Peyer's patch (tissue), 4 donors: ENCODE measurements around the gene INPP5A.

ENCODE experiments used
- POLR2A ChIP-seq, 2 donors: fragments of 450-650 bp; IDR thresholded peaks; one replicate each; pipeline ENCODE4 v1.5.1; 2017; ENCODE audit warnings: antibody characterized with exemption in 2 of 2, mild to moderate bottlenecking in 2 of 2, moderate library complexity in 2 of 2
- TF ChIP-seq, protein P1 (sequence below), 6 experiments: fragments of 450-650 bp in 4 of 6; fragments of 200-600 bp in 2 of 6; sonication (generic) in 1 of 6; IDR thresholded peaks; one replicate each; pipeline ENCODE4 v1.5.1; 2017 to 2019; ENCODE audit warnings: antibody characterized with exemption in 6 of 6, mild to moderate bottlenecking in 3 of 6, moderate library complexity in 1 of 6

DNA sequence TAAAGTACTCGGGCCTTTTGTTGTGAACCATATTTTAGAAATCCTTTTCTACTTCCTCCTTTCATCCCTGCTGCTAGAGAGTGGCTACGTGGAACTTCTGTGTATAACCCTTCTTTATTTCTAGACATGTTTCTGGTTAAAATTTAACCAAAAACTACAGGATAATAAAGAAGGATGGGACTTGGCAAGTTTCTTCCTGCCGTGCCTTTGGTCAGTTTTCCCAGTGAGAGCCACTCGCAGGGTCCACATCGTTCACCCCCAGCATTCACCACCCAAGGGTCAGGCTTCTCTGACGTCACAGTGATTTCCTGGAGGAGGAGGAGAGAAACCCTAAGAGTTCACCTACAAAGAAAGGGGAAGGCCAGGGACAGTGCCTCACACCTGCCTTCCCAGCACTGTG lies 203.0 kb downstream of the INPP5A start:
- TF ChIP-seq, protein P1, sequence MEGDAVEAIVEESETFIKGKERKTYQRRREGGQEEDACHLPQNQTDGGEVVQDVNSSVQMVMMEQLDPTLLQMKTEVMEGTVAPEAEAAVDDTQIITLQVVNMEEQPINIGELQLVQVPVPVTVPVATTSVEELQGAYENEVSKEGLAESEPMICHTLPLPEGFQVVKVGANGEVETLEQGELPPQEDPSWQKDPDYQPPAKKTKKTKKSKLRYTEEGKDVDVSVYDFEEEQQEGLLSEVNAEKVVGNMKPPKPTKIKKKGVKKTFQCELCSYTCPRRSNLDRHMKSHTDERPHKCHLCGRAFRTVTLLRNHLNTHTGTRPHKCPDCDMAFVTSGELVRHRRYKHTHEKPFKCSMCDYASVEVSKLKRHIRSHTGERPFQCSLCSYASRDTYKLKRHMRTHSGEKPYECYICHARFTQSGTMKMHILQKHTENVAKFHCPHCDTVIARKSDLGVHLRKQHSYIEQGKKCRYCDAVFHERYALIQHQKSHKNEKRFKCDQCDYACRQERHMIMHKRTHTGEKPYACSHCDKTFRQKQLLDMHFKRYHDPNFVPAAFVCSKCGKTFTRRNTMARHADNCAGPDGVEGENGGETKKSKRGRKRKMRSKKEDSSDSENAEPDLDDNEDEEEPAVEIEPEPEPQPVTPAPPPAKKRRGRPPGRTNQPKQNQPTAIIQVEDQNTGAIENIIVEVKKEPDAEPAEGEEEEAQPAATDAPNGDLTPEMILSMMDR (IDR thresholded peaks at IDR 0.05) = no peak
- TF ChIP-seq POLR2A (IDR thresholded peaks at IDR 0.05) = no peak
